Limb (tissue), 2 donors: ENCODE data around the gene ATP11A.

ENCODE experiments used
- DNase-seq, 2 donors: peaks; one replicate each; pipeline ENCODE4 v3.0.0-alpha.2; 2016; ENCODE audit errors: extremely low spot score in 2 of 2

Gene ATP11A

GRCh38 chr13:112818040-112818697, 128.3 kb downstream of the ATP11A start:
- no peak for DNase-seq

- no peak for DNase-seq
Observed at GRCh38 chr13:112818698-112819045, 128.8 kb downstream of the ATP11A start.

DNA sequence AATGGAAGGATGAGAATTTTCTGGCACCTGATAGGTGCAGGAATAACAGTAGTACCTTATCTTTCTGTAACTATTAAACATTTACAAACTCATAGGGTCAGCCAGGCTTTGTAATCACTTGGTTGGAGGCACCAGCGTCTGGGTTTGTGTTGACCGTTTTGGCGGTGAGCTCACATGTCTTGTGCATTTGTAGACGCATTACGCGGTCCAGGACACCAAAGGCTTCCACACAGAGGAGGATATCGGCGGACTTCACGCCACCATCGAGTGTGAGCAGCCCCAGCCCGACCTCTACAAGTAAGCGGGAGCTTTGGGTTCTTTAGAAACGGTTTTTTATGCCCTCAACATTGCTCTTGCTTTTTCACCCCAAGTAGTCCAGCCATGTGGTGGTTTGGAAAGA, 129.3 kb downstream of the ATP11A start:
- DNase-seq, result no peak

GRCh38 chr13:112819816-112820215, 130.0 kb downstream of the ATP11A start:
- no peak for DNase-seq

GRCh38 chr13:112820318-112820717, 130.5 kb downstream of the ATP11A start:
- DNase-seq, result no peak

GRCh38 chr13:112821340-112822055, 131.7 kb downstream of the ATP11A start:
- DNase-seq, result no peak

- no peak for DNase-seq
Observed at GRCh38 chr13:112822851-112823250, 133.0 kb downstream of the ATP11A start.

DNA sequence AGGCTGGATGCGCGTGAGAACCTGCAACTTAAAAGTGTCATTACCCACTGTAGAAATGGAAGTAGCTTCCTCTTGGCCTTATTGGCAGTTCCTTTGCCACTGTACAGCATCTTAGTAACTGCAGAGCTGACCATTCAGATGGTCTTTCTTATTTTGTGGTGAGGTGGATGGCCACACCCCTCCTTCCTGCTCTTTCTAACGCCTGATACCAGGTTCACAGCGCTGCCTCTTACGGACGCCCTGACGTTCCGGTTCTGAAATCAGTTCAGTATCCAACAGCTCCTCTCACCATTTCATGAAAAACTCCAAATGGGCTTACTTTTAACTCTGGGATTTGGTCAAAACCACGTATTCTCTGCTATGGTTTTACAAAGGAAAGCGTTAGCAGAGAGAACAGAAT, 134.6 kb downstream of the ATP11A start:
- no peak for DNase-seq

- no peak for DNase-seq
Observed at GRCh38 chr13:112825071-112825470, 135.2 kb downstream of the ATP11A start.

DNA sequence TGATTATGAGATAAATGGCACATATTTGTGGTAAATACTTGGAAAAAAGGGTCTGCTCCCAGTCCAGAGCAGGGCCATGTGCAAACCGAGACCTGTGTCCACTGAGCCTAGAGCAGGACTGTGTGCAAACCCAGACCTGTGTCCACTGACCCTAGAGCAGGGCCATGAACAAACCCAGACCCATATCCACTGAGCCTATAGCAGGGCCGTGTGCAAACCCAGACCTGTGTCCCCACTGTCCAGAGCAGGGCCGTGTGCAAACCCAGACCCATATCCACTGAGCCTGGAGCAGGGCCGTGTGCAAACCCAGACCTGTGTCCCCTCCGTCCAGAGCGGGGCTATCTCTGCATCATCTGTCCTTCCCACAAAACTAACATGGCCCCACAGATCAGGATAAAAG, 136.0 kb downstream of the ATP11A start:
- DNase-seq, result no peak

GRCh38 chr13:112826565-112826964, 136.7 kb downstream of the ATP11A start:
- DNase-seq, result no peak

GRCh38 chr13:112828082-112828699, 138.4 kb downstream of the ATP11A start:
- no peak for DNase-seq

GRCh38 chr13:112828756-112829155, 138.9 kb downstream of the ATP11A start:
- DNase-seq, result no peak

- no peak for DNase-seq
Observed at GRCh38 chr13:112831196-112831595, 141.4 kb downstream of the ATP11A start.

DNA sequence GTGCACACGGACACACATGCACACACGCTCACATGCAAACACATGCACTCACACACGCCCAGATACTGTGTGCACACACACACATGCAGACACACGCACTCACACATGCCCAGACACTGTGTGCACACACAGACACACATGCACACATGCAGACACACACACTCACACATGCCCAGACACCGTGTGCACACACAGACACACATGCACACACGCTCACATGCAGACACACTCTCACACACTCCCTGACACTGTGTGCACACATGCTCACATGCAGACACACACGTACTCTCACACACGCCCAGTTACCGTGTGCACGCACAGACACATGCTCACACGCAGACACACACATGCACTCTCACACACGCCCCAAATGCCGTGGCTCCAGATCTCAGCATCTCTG, 142.0 kb downstream of the ATP11A start:
- DNase-seq, result no peak

GRCh38 chr13:112832811-112833210, 143.0 kb downstream of the ATP11A start:
- no peak for DNase-seq

DNA sequence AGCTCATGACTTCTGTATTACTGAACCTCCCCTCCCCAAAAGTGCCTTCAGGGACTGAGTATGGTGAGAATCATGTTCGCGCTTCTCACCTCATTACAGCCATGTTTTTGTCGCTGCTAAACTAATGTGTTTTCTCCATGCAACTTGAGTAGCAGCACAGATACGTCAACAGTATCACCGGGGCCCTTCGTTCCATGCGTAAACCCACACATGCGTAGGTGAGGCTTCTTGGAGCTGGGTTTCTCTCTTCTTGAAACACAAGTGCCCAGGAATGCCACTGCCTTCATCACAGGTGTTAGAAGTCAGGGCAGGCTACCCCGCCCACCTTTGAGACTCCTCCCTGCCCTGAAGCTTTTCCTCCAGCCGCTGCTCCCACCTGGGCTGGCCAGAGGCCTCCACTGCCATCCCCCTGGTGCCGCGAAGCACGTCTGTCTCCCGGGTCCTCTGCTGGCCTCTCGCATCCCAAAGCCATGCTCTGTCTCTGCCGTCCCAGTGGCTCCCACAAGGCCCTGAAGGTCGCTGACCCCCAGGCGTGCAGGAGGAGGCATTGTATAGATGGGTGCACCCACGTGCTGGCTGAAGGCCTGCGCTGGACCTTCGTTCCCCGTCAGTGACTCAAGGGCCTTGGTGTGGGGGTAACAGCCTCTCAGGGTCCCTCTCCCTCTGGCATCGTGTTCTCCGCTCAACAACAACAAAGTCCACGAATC, 143.9 kb downstream of the ATP11A start:
- no peak for DNase-seq

- DNase-seq, result no peak
Observed at GRCh38 chr13:112835344-112835743, 145.5 kb downstream of the ATP11A start.

- no peak for DNase-seq
Observed at GRCh38 chr13:112835796-112836195, 146.0 kb downstream of the ATP11A start.

DNA sequence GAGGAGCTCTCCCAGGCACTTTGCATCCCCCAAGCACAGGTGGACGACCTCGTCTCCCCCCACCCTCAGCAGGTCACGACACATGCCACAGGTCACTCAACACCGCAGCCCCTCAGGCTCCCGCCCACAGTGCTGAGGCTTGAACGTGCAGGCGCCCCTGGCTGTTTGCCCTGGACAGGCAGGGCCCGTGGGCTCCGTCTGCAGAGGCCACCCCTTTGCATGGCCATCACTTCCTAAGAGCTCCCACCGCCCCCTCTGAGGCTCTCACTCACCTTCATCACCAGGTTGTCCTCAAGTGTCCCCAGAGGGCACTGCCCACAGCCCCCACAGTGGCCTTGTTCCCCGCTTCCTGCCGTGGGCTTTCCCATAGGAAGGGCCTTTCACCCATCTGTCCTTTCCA, 147.1 kb downstream of the ATP11A start:
- DNase-seq, result no peak

- DNase-seq, result peak; percentile 5 to 37
Observed at GRCh38 chr13:112837371-112838037, 147.7 kb downstream of the ATP11A start.
